ENCODE data around the gene GADD45GIP1.

GRCh38 chr19:12924621-12925310, 32.3 kb downstream of the GADD45GIP1 start:
- TF ChIP-seq, protein P1, sequence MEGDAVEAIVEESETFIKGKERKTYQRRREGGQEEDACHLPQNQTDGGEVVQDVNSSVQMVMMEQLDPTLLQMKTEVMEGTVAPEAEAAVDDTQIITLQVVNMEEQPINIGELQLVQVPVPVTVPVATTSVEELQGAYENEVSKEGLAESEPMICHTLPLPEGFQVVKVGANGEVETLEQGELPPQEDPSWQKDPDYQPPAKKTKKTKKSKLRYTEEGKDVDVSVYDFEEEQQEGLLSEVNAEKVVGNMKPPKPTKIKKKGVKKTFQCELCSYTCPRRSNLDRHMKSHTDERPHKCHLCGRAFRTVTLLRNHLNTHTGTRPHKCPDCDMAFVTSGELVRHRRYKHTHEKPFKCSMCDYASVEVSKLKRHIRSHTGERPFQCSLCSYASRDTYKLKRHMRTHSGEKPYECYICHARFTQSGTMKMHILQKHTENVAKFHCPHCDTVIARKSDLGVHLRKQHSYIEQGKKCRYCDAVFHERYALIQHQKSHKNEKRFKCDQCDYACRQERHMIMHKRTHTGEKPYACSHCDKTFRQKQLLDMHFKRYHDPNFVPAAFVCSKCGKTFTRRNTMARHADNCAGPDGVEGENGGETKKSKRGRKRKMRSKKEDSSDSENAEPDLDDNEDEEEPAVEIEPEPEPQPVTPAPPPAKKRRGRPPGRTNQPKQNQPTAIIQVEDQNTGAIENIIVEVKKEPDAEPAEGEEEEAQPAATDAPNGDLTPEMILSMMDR (IDR thresholded peaks at IDR 0.05; ENCODE audit: low read depth, low read length): no peak
- no peak for TF ChIP-seq POLR2A (IDR thresholded peaks at IDR 0.05; ENCODE audit: extremely low read depth, insufficient read length)
- no peak for TF ChIP-seq MYC (IDR thresholded peaks at IDR 0.05; ENCODE audit: low read depth, low read length)

Data from NB4 (cell line).